Naive thymus-derived CD4-positive, alpha-beta T cell (primary cell): Measurements from ENCODE around the gene SPTAN1. TPM values are rescaled to one million over a fixed set of nuclear protein-coding genes. Genes with fewer than 3 reads are reported as not detected.

Source experiments
- ATAC-seq: fragments of 150-1000 bp; cut with Tn5 transposase; 2 replicates; pipeline ENCODE4 v1.10.0; 2021; ENCODE audit warnings: mild to moderate bottlenecking, moderate library complexity
- CTCF ChIA-PET: fragments of 350-600 bp; sonication (Branson Sonifier 250); formaldehyde crosslinking; loops from one replicate; lab custom pipeline; 2021; ENCODE audit warnings: antibody characterized with exemption; lab: Charles Lee
- POLR2A ChIA-PET: fragments of 350-600 bp; sonication (Branson Sonifier 250); formaldehyde crosslinking; loops from one replicate; lab custom pipeline; 2021; ENCODE audit warnings: antibody characterized with exemption, inconsistent platforms; lab: Charles Lee
- DNase-seq, 9 donors: peaks; one replicate each; pipeline versions ENCODE4 v3.0.0 to v3.0.0-alpha.2; 2020 to 2022; ENCODE audit warnings: mixed read lengths in 1 of 9
- H3K27ac ChIP-seq: one replicate; pipeline ENCODE4 v1.7.0; 2013; ENCODE audit warnings: mild to moderate bottlenecking, low read depth, low read length, moderate library complexity
- H3K27me3 ChIP-seq, 2 donors: one replicate each; pipeline ENCODE4 v1.7.0; 2013; ENCODE audit warnings: low read length in 2 of 2, mild to moderate bottlenecking in 2 of 2, moderate library complexity in 2 of 2; ENCODE audit not compliant: control insufficient read depth in 2 of 2, insufficient read depth in 2 of 2
- H3K36me3 ChIP-seq, 3 experiments: 1 replicate in 2 of 3; 2 replicates in 1 of 3; pipeline ENCODE4 v1.7.0; 2013; ENCODE audit warnings: low read length in 3 of 3, mild to moderate bottlenecking in 3 of 3, moderate library complexity in 1 of 3; ENCODE audit not compliant: insufficient read depth in 3 of 3, control insufficient read depth in 2 of 3
- H3K4me1 ChIP-seq, 2 donors: one replicate each; pipeline ENCODE4 v1.7.0; 2013; ENCODE audit warnings: low read length in 2 of 2, mild to moderate bottlenecking in 2 of 2, moderate library complexity in 1 of 2; ENCODE audit not compliant: control insufficient read depth in 2 of 2, insufficient read depth in 2 of 2
- H3K4me3 ChIP-seq: 2 replicates; pipeline ENCODE4 v1.7.0; 2013; ENCODE audit warnings: mild to moderate bottlenecking, low read length
- H3K9me3 ChIP-seq, 3 experiments: 1 replicate in 2 of 3; 2 replicates in 1 of 3; pipeline ENCODE4 v1.7.0; 2013; ENCODE audit warnings: low read length in 3 of 3; ENCODE audit not compliant: control insufficient read depth in 2 of 3
- H3K27ac Mint-ChIP-seq, 9 donors: one replicate each; pipeline ENCODE4 v1.8.0; 2020 to 2022; ENCODE audit warnings: mixed read lengths in 9 of 9, mild to moderate bottlenecking in 8 of 9, moderate library complexity in 5 of 9, inconsistent platforms in 2 of 9
- H3K27me3 Mint-ChIP-seq, 5 donors: one replicate each; pipeline ENCODE4 v1.8.0; 2021 to 2022; ENCODE audit warnings: mixed read lengths in 5 of 5, mild to moderate bottlenecking in 1 of 5
- H3K36me3 Mint-ChIP-seq, 5 donors: one replicate each; pipeline ENCODE4 v1.8.0; 2020 to 2022; ENCODE audit warnings: mixed read lengths in 5 of 5, mild to moderate bottlenecking in 3 of 5, inconsistent platforms in 1 of 5
- H3K4me1 Mint-ChIP-seq, 7 donors: one replicate each; pipeline ENCODE4 v1.8.0; 2020 to 2022; ENCODE audit warnings: mixed read lengths in 7 of 7, mild to moderate bottlenecking in 3 of 7, inconsistent platforms in 1 of 7
- H3K4me3 Mint-ChIP-seq, 10 donors: one replicate each; pipeline ENCODE4 v1.8.0; 2020 to 2022; ENCODE audit warnings: mild to moderate bottlenecking in 10 of 10, mixed read lengths in 10 of 10, moderate library complexity in 6 of 10, inconsistent platforms in 2 of 10
- H3K9me3 Mint-ChIP-seq, 11 donors: one replicate each; pipeline ENCODE4 v1.8.0; 2020 to 2022; ENCODE audit warnings: mixed read lengths in 11 of 11, mild to moderate bottlenecking in 4 of 11, inconsistent platforms in 1 of 11, moderate library complexity in 1 of 11
- intact Hi-C, 2 donors: fragments of 100-400 bp; cut with micrococcal nuclease; formaldehyde crosslinking; loops; one replicate each; pipeline ENCODE4 v1.15.1; 2023
- polyA plus RNA-seq, 2 donors: library from polyadenylated mRNA; unstranded; fragments of 300-500 nt; fragmentation: Illumina TruSeq; gene quantifications; one replicate each; pipeline ENCODE4 v1.2.3, GENCODE V29; 2021
- total RNA-seq, 6 experiments: library from RNA in 5 of 6; stranded (reverse) in 5 of 6; gene quantifications; 1 replicate in 5 of 6; 2 replicates in 1 of 6; pipeline ENCODE4 v1.2.3 and lab custom pipeline; 2021 to 2026

SPTAN1 gene
- total and polyA plus RNA-seq, 7 experiments from 2014 or later: 46.6 to 433 (median 365) TPM

GRCh38 chr9:128614728-128615127 lies 62.3 kb downstream of the SPTAN1 start:
- ChIA-PET POLR2A (interaction anchor here (0.7 kb wide), 1 partner anchor 10 kb away, joined by 3 read pairs; no protein-coding TSS in a partner anchor), CTCF (no interaction called here)
- ATAC-seq (no peak), DNase-seq (no peak)
- Histone ChIP-seq H3K36me3 (peaks cover 48 to 98% (median 85%) of the 10 kb centered on the region in 3 experiments), H3K4me3 (no peak overlapping the region), H3K27me3 (no peaks in the 10 kb centered on the region), H3K27ac (no peak overlapping the region), H3K9me3 (no peaks in the 10 kb centered on the region), H3K4me1 (no peaks in the 10 kb centered on the region)
- Mint-ChIP-seq H3K9me3 (no peaks in the 10 kb centered on the region), H3K4me3 (no peak overlapping the region), H3K4me1 (no peaks in the 10 kb centered on the region), H3K27ac (no peak overlapping the region), H3K36me3 (peaks cover 14 to 67% (median 30%) of the 10 kb centered on the region in 5 donors), H3K27me3 (no peaks in the 10 kb centered on the region)
- intact Hi-C loops: no loop called here

- Histone ChIP-seq H3K4me3 (no peak overlapping the region), H3K36me3 (peaks cover 41 to 97% (median 80%) of the 10 kb centered on the region in 3 experiments), H3K27me3 (no peaks in the 10 kb centered on the region), H3K9me3 (no peaks in the 10 kb centered on the region), H3K4me1 (no peaks in the 10 kb centered on the region), H3K27ac (no peak overlapping the region)
- intact Hi-C loops: no loop called here
- H3K9me3 Mint-ChIP-seq: no peaks in the 10 kb centered on the region
- H3K27ac Mint-ChIP-seq: no peak overlapping the region
- CTCF ChIA-PET: no interaction called here
- no peak for DNase-seq
- no peak overlapping the region for H3K4me3 Mint-ChIP-seq
- H3K4me1 Mint-ChIP-seq: no peaks in the 10 kb centered on the region
- no peak for ATAC-seq
- peaks cover 10 to 65% (median 22%) of the 10 kb centered on the region in 5 donors for H3K36me3 Mint-ChIP-seq
- H3K27me3 Mint-ChIP-seq: no peaks in the 10 kb centered on the region
- POLR2A ChIA-PET: no interaction called here
Measured at GRCh38 chr9:128615571-128615970, 63.2 kb downstream of the SPTAN1 start.

- H3K4me1 ChIP-seq: no peaks in the 10 kb centered on the region
- H3K9me3 ChIP-seq: no peaks in the 10 kb centered on the region
- H3K27ac ChIP-seq: no peak overlapping the region
- DNase-seq (no peak), ATAC-seq (no peak)
- H3K4me1 Mint-ChIP-seq: no peaks in the 10 kb centered on the region
- H3K4me3 ChIP-seq: no peak overlapping the region
- CTCF ChIA-PET: no interaction called here
- intact Hi-C loops: no loop called here
- peaks cover 30 to 92% (median 56%) of the 10 kb centered on the region in 3 experiments for H3K36me3 ChIP-seq
- POLR2A ChIA-PET: no interaction called here
- no peaks in the 10 kb centered on the region for H3K9me3 Mint-ChIP-seq
- no peaks in the 10 kb centered on the region for H3K27me3 ChIP-seq
- H3K27ac Mint-ChIP-seq: no peak overlapping the region
- no peaks in the 10 kb centered on the region for H3K27me3 Mint-ChIP-seq
- H3K4me3 Mint-ChIP-seq: no peak overlapping the region
- peaks cover 0 to 61% (median 19%) of the 10 kb centered on the region in 5 donors for H3K36me3 Mint-ChIP-seq
Measured at GRCh38 chr9:128617943-128618342, 65.6 kb downstream of the SPTAN1 start.

GRCh38 chr9:128619127-128619526 lies 66.7 kb downstream of the SPTAN1 start:
- no peaks in the 10 kb centered on the region for H3K4me1 ChIP-seq
- CTCF ChIA-PET: no interaction called here
- ATAC-seq (no peak), DNase-seq (no peak)
- intact Hi-C loops: no loop called here
- no peak overlapping the region for H3K4me3 Mint-ChIP-seq
- POLR2A ChIA-PET: no interaction called here
- H3K36me3 ChIP-seq: peaks cover 25 to 83% (median 47%) of the 10 kb centered on the region in 3 experiments
- no peak overlapping the region for H3K27ac ChIP-seq
- no peaks in the 10 kb centered on the region for H3K27me3 ChIP-seq
- H3K4me3 ChIP-seq: no peak overlapping the region
- H3K36me3 Mint-ChIP-seq: peaks cover 0 to 53% (median 19%) of the 10 kb centered on the region in 5 donors
- no peaks in the 10 kb centered on the region for H3K9me3 ChIP-seq
- no peaks in the 10 kb centered on the region for H3K9me3 Mint-ChIP-seq
- H3K4me1 Mint-ChIP-seq: no peaks in the 10 kb centered on the region
- peak overlapping the region in 2 of 9 donors; percentile 44 to 76 for H3K27ac Mint-ChIP-seq
- no peaks in the 10 kb centered on the region for H3K27me3 Mint-ChIP-seq

- no peaks in the 10 kb centered on the region for H3K27me3 Mint-ChIP-seq
- peak overlapping the region in 1 of 9 donors; percentile 31 for H3K27ac Mint-ChIP-seq
- no peaks in the 10 kb centered on the region for H3K4me1 Mint-ChIP-seq
- Histone ChIP-seq H3K4me1 (no peaks in the 10 kb centered on the region), H3K27ac (no peak overlapping the region), H3K27me3 (no peaks in the 10 kb centered on the region), H3K9me3 (no peaks in the 10 kb centered on the region), H3K4me3 (no peak overlapping the region), H3K36me3 (peaks cover 25 to 83% (median 51%) of the 10 kb centered on the region in 3 experiments)
- intact Hi-C loops: no loop called here
- no peak for ATAC-seq
- DNase-seq: no peak
- H3K36me3 Mint-ChIP-seq: peaks cover 0 to 54% (median 16%) of the 10 kb centered on the region in 5 donors
- POLR2A ChIA-PET: no interaction called here
- CTCF ChIA-PET: interaction anchor here (0.6 kb wide), 1 partner anchor 684 kb away, joined by 3 read pairs; no protein-coding TSS in a partner anchor
- H3K9me3 Mint-ChIP-seq: no peaks in the 10 kb centered on the region
- H3K4me3 Mint-ChIP-seq: no peak overlapping the region
Measured at GRCh38 chr9:128619779-128620178, 67.4 kb downstream of the SPTAN1 start.

GRCh38 chr9:128621730-128622455 lies 69.5 kb downstream of the SPTAN1 start:
- Mint-ChIP-seq H3K9me3 (no peaks in the 10 kb centered on the region), H3K4me3 (no peak overlapping the region), H3K27me3 (no peaks in the 10 kb centered on the region), H3K36me3 (peaks cover 9 to 63% (median 13%) of the 10 kb centered on the region in 5 donors), H3K4me1 (peaks cover 0 to 2% (median 0%) of the 10 kb centered on the region in 7 donors), H3K27ac (no peak overlapping the region)
- no peak for DNase-seq
- Histone ChIP-seq H3K36me3 (peaks cover 26 to 84% (median 42%) of the 10 kb centered on the region in 3 experiments), H3K9me3 (no peaks in the 10 kb centered on the region), H3K27ac (no peak overlapping the region), H3K4me1 (no peaks in the 10 kb centered on the region), H3K4me3 (no peak overlapping the region), H3K27me3 (no peaks in the 10 kb centered on the region)
- CTCF ChIA-PET: no interaction called here
- intact Hi-C loops: no loop called here
- POLR2A ChIA-PET: no interaction called here
- no peak for ATAC-seq
